GM04504 (cell line): Measurements from ENCODE around the gene FOXO3.
"Not testable (repeated sequence)": the region's sequence is repeated elsewhere in the genome, so short reads cannot be mapped to it uniquely, and the experiment has no call there.

Experiments
- DNase-seq: peaks from one replicate; pipeline ENCODE4 v3.0.0-alpha.2; 2012; ENCODE audit warnings: low read depth

FOXO3 gene

DNA sequence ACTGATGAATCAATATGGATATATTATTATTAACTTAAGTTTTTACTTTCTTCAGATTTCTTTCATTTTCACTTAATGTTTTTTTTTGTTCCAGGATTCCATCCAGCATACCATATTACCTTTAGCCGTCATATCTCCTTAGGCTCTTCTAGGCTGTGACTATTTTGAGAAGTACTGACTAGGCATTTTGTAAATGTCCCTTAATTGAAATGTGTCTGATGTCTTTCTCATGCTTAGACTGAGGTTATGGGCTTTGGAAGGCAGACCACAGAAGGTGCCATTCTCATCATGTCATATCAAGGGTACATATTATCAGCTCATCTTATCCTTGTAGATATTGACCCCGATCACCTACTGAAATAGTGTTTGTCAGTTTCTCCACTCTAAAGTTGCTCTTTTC is 101.3 kb downstream of the FOXO3 start:
- no peak for DNase-seq

DNA sequence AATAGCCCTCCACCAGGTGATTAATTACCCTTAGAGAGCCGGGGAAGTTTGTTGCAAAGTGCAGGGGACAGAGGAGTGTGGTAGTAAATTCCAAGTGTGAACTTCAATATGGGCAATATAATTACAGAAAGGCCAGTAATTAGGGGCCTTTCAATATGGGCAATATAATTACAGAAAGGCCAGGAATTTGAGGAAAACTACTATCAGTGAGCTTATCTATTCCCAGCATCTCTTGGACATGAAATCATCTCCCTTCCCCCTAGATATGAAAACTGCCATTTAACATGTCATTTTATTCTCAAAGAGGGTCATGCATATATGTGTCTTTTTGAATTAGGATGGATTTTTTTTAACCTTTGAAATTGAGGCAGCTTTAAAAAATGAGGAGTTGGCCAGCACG is 102.0 kb downstream of the FOXO3 start:
- no peak for DNase-seq

DNA sequence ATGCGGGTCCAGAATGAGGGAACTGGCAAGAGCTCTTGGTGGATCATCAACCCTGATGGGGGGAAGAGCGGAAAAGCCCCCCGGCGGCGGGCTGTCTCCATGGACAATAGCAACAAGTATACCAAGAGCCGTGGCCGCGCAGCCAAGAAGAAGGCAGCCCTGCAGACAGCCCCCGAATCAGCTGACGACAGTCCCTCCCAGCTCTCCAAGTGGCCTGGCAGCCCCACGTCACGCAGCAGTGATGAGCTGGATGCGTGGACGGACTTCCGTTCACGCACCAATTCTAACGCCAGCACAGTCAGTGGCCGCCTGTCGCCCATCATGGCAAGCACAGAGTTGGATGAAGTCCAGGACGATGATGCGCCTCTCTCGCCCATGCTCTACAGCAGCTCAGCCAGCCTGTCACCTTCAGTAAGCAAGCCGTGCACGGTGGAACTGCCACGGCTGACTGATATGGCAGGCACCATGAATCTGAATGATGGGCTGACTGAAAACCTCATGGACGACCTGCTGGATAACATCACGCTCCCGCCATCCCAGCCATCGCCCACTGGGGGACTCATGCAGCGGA is 102.9 kb downstream of the FOXO3 start:
- not testable (repeated sequence) for DNase-seq

DNA sequence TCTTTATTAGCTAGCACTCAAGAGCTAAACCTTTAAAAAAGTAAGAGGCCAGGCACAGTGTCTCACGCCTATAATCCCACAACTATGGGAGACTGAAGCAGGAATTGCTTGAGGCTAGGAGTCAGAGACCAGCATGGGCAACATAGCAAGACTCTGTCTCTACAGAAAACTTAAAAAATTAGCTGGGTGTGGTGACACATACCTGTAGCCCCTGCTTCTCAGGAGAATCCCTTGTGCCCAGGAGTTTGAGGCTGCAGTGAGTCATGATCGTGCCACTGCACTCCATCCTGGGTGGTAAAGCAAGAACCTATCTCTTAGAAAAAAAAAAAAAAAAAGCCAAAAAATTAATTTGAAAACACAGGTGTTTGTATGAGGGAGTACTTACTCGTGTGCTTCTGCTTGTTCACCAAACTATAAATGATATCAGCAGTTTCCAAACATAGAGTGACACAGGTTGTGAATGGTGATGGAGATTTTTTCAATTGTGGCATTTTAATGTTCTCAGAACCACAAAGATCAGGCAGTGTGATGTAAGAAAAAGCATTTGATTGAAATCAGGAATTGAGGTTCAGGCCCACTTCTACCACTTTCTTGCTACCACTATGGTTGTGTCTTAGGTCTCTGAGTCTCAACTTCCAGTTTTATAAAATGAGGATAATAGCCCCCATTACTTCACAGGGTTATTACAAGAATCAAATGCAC is 104.9 kb downstream of the FOXO3 start:
- DNase-seq, result no peak

DNA sequence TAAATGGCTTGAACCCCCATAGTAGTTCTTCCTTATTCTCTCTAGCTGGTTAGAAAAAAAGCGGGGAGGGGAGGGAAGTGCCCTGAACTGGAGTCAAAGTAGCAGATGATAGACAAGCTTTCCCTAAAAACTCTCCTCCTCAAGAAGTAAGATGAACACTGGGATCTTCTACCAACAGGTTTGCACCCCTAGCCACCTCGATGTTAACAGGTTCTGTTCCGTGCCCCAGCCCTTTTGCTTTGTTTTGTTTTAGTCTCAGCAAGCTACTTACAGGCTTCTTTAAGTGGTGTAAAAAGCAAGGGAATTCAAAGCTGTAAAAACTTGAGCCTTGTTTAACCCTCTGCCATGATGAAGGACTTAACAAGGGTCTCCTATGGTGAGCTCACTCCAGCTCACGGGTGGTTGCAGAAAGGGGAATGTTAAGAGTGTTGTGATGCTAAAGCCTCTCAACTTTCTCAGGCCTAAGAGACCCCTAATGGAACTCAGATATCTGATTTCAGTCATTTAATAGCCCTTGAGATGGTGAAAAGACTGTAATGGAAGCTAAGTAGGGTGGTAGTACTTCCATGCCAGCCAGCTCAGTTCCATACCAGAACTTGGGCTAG is 106.0 kb downstream of the FOXO3 start:
- DNase-seq, result no peak

DNA sequence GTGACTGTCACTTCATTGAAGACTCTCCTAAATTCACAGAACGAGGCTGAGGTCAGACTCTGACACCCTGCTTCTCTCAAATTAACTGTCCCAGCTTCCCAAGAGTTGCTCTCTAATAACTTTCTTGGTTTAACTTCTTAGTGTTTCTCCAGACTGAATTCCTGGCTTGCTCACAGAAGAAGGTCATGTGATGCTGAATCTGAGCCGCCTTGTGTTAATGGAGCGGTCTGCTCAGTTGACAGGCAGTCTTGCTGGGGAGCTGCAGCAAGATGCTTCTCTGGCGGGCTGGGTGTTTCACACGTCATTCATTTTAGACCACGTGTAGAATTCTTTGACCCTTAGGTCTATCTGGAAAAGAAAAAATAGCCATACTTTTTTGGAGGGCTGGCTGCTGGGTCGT is 107.3 kb downstream of the FOXO3 start:
- no peak for DNase-seq

DNA sequence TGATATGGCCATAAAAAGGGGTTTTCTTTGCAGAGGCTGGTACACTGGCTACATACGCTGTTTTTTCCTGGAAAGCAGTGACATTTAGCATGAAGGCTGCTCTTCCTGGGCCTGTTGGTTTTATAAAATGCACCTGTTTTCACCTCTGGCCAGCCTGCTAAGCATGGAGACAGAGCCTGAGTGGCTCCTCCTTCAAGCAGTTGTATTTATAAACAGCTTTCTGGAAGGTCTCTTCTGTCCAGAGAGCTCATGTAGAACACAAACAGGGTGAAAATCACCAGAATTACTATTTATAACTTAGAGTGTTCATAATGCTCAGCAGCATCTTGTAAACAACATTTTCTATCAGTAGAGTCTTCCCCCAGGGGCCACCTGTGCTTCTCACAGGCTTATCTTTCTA is 109.0 kb downstream of the FOXO3 start:
- no peak for DNase-seq

DNA sequence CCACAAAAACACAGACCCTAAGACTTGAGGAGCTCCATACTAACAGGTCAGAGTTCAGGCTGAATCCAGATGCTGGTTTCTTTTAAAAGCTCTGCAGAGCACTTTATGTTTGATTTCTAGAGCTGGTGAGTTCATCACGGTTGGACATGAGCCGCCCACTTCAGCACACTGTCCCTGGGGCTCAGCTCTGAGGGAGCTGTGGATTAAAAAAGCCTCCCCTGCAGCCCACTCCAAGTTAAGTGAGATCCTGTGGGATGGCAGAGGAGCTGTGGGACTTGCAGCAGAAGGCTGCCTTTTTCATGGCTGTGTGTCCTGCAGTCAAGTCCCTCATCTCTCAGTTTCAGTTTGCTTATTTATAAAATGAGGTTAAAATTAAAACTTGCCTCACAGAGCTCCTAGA is 110.5 kb downstream of the FOXO3 start:
- no peak for DNase-seq

DNA sequence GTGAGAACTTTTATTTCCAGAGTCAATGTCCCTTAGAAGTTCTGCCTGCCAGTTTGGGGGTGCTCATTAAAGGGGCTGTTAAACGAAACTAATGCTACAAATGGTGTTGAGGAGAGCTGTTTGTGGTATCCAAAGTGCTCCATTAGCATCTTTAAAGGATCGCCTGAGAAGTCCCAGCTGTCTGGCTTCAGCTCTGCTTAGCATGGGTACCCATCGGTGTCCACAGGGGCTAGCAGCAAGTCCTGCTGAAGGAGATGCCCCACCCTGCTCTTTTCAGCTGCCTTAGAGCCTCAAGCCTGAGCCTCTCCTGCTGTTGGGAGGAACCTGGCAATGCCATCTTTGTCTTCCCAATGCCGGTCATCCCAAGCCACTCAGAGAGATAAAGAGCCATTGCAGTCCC is 111.1 kb downstream of the FOXO3 start:
- no peak for DNase-seq

DNA sequence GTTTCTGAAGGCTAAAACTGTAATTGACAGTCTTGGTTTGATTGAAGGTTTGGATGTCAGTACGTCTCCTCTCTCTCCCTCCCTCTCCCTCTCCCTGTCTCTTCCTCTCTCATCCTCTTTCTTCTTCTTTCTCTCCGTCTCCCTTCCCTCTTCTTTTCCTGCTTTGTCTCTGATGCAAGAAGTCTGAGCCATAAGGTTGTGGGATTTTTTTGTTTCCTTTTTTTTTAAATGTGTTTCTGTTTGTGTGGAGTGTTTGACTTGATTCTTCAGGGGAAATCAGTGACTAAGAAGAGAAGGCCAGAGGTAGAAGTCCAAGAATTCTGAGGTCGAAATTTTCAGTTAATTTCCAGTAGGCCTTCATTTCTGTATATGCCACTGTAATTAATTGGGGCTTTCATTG is 111.9 kb downstream of the FOXO3 start:
- DNase-seq, result no peak

DNA sequence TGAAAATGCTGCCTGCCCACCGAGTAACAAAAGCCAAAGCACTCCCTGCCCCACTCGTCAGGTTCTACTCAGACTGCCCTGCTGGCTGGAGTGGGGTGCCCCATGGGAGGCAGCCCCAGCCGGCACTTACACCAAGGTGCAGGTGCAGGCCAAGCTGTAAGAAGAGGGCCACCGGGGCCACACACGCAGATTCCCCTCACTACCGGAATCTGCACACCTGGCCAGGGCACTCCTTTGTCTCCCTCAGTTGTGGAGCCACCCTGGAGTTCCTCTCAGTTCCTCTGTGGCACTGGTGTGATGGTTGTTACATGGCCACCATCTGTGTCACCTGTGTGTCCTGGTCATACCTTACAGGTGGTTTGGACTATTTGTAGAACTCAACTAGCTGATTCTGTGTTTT is 112.4 kb downstream of the FOXO3 start:
- no peak for DNase-seq

DNA sequence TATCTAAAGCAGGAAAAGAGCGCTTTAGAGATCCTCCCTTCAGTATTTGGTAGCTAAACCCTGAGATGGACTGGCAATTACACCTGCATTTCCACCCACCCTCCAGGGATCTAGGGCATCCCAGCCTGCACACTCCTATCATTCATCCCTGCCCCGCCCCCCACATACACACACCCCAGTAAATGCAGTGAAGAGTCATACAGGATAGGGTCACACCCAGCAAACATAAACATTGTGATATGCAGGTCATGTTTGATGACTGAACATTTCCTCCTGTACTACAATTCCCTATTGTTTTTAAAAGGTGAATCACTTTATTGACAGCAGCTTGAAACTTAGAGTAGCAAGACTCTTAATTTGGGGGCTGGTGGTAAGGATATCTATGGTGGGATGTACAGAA is 112.9 kb downstream of the FOXO3 start:
- no peak for DNase-seq

DNA sequence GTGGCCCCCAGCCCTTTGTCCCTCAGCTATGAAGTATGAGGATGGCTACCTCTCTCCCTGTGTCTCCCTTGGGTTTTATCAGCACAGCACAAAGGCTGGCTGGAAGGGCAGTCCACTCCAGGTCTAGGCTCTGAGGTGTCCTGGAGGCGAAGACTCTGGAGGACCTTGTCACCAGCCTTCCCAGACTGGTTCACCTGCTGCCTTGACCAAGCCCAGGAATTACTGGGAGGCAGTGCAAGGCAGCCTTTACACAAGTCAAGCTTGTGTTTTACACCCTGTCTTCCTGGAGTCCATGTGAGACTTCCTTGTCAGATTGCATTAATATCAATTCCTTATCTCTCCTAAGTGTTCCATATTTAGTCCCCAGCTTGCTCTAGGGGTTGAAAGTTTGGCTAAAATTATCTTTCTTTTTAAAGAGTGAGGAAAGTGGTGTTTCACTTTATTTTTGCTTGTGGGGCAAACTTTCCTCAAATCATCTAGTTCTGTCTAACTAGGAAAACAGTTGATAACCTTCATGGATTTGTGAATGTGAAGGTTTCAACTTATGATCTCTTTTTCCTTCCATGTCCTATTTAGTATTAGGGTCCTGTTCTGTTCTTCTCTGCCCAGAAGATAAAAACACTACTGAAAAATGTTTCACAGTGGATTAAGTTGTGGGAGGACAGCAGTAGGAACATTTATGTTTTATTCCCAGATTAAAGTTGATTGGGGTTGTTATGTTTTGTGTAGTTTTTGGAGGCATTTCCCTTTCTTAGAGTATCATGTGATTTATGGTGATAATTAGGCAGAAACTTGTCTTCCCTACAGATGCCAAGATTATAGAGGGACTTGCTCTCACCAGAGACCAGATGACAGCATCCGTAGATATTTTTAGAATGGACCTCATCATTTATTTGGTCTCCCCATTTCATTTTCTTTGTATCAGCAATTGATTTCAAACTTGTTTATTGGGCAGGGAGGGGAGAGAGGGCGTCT is 114.8 kb downstream of the FOXO3 start:
- DNase-seq, result no peak

DNA sequence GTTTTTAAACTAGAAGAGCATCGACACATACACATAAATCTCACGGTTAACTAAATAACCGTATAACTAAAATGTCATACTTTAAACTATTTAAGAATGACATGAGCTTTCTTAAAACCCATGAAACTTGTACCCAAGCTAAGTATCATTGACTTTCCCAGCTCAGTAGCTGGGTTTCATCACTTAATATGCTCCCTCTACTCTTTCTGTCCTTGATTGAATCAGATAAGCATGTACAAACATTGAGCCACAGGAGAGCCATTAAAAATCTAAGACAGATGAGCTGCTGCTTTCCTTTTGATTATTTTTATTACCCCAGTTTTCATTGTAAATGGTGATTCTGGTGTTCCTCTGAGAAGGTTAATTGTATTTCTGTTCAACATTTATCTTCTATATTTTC is 115.8 kb downstream of the FOXO3 start:
- DNase-seq, result no peak

DNA sequence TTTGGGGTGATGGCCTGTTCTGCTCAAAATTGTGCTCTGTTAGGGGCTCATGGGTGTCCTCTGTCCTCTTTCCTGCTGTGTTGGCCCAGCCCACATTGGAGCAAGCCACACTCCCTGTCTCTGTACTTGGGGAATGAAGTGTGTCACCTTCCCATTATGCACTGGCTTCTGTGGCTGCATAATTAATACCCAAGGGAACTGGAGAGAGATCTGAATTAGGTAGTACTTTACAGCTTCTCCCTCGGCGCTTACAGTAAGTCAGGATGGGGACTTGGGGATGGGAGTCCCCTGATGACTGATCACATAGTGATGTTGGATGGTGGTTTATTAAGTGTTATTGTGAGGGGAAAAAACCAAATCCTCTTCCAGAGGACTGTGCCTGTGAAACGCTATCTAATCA is 116.6 kb downstream of the FOXO3 start:
- no peak for DNase-seq

DNA sequence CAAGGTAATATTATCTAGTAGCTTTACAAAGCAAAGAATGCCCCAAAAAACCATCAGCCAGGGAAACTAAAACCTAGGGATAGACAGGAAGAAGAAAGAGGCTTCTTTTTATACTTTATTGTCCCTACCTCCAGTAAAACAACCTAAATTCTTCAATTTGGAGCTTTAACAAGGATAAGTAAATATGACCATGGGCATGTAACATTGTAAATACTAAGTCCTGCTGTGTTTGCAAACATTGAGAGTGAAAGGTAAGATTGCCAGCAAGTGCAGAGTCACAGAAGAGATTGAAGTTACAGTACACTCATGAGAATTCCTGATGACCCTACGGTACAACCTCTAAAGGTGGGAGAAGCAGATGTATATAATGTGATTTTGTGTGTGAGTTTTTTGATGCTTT is 117.2 kb downstream of the FOXO3 start:
- no peak for DNase-seq

DNA sequence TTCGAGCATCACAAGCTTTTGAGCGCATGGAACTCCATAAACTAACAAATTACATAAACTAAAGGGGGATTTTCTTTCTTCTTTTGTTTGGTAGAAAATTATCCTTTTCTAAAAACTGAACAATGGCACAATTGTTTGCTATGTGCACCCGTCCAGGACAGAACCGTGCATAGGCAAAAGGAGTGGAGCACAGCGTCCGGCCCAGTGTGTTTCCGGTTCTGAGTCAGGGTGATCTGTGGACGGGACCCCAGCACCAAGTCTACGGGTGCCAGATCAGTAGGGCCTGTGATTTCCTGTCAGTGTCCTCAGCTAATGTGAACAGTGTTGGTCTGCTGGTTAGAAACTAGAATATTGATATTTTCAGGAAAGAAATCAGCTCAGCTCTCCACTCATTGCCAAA is 119.6 kb downstream of the FOXO3 start:
- not testable (repeated sequence) for DNase-seq

DNA sequence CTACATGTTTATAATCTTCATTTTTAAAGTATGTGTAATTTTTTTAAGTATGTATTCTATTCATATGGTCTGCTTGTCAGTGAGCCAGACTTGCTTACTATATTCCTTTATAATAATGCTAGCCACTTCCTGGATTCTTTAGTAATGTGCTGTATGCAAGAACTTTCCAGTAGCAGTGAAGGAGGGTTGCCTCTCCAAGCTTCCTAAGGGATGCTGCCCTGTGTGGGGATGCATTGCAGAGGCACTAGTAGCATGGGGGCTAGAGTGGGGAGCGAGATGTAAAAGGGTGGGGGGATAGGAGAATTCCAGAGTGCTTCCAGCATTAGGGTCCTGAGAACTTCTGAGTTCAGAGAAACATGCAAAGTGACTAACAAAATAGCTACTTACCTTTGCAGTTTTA is 121.0 kb downstream of the FOXO3 start:
- DNase-seq, result not testable (repeated sequence)

DNA sequence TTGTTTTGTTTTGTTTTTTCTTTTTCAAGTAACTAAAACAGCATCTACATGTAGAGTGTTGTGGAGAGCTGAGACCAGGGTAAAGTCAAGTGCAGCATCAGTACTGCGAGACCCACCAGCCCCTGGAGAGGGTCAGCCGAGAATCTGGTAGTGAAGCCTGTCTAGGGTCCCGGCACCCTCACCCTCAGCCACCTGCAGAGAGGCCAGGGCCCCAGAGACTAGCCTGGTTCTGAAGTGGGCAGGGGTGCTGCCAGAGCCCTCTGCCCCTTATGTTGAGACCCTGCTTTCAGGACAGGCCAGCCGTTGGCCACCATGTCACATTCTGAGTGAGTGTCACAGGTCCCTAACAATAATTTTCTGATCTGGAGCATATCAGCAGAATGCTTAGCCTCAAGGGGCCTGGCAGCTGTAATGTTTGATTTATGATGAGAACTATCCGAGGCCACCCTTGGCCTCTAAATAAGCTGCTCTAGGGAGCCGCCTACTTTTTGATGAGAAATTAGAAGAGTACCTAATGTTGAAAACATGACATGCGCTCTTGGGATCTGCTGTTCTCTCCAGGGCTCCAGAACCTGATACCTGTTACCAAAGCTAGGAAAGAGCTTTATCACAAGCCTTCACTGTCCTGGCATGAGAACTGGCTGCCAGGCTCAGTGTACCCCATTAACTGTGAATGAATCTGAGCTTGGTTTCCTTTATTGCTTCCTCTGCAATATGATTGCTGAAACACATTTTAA is 121.8 kb downstream of the FOXO3 start:
- DNase-seq, result not testable (repeated sequence)

DNA sequence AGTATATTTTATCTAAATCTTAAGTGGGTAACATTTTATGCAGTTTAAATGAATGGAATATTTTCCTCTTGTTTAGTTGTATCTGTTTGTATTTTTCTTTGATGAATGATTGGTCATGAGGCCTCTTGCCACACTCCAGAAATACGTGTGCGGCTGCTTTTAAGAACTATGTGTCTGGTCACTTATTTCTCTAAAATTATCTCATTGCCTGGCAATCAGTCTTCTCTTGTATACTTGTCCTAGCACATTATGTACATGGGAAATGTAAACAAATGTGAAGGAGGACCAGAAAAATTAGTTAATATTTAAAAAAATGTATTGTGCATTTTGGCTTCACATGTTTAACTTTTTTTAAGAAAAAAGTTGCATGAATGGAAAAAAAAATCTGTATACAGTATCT is 123.3 kb downstream of the FOXO3 start:
- not testable (repeated sequence) for DNase-seq

DNA sequence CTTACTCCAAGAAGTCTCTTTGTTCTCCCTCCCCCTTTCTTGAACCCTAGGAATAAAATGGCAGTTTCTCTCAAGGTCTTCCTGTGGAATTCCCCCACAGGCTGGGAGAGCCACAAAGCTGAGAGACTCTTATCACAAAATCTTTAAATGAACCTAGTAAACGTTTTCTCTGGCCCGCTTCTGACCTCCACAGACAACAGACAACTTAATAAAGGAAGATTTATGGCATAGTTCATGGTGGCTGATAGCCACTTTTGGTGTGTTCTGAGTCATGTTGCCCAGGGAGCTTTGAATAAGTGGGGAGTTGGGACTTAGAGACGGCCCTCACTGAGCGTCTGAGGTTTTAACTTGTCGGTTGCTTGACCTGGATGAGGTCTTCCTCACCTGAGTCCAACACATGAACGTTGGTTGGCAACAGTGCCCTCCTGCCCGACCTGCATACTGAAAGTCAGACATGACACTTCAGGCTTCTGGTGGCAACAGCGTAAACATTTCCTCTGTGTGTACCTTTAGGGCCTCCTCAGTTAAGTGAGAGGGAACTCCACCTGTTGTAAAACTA is 124.1 kb downstream of the FOXO3 start:
- DNase-seq, result peak; percentile 38

DNA sequence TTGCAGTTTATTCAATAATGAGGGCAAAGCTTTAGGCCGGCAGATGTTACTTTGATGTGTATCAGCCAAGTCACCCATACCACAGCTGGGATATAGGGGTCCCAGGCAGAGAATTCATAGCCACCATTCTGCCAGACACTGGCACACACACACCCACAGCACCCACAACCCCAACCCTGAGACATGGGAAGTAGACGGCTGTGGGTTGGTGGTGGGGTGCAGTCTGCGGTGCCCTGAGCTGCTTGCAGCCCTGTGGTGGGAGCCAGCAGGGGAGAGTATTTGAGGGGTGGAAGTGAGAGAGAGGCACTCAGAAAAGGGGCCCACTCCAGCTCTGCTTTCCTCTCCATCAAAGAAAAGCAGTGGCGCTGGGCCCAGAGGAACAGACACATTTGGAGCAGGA is 125.3 kb downstream of the FOXO3 start:
- DNase-seq, result no peak
